Suprapubic skin (tissue), 4 donors: Measurements from ENCODE around the gene TBC1D3B. TPM values are rescaled to one million over a fixed set of nuclear protein-coding genes. Genes with fewer than 3 reads are reported as not detected.

Experiments used
- DNase-seq, 2 donors: peaks; one replicate each; pipeline ENCODE4 v3.0.0-alpha.2; 2019; ENCODE audit warnings: low spot score in 2 of 2
- H3K27ac ChIP-seq: fragments of 200-600 bp; sonication (generic); one replicate; pipeline ENCODE4 v1.5.1; 2019
- H3K27me3 ChIP-seq: fragments of 200-600 bp; sonication (generic); one replicate; pipeline ENCODE4 v1.5.1; 2019
- H3K36me3 ChIP-seq: fragments of 200-600 bp; sonication (generic); one replicate; pipeline ENCODE4 v1.5.1; 2019
- H3K4me1 ChIP-seq: fragments of 200-600 bp; sonication (generic); one replicate; pipeline ENCODE4 v1.5.1; 2019
- H3K4me3 ChIP-seq: fragments of 200-600 bp; sonication (generic); one replicate; pipeline ENCODE4 v1.5.1; 2019; ENCODE audit warnings: mild to moderate bottlenecking
- H3K9me3 ChIP-seq: fragments of 200-600 bp; sonication (generic); one replicate; pipeline ENCODE4 v1.5.1; 2019
- CTCF ChIP-seq, 2 donors: fragments of 200-600 bp in 1 of 2; fragments of 450-650 bp in 1 of 2; sonication (generic) in 1 of 2; IDR thresholded peaks; one replicate each; pipeline ENCODE4 v1.5.1; 2016 to 2019; ENCODE audit warnings: antibody characterized with exemption in 2 of 2, mild to moderate bottlenecking in 1 of 2, moderate library complexity in 1 of 2
- EP300 ChIP-seq: sonication (generic); formaldehyde crosslinking; IDR thresholded peaks from one replicate; pipeline ENCODE4 v1.6.1; 2017; ENCODE audit warnings: antibody characterized with exemption
- POLR2A ChIP-seq, 2 donors: fragments of 450-650 bp; IDR thresholded peaks; one replicate each; pipeline ENCODE4 v1.6.1; 2017; ENCODE audit warnings: antibody characterized with exemption in 2 of 2, mild to moderate bottlenecking in 2 of 2, moderate library complexity in 2 of 2
- POLR2AphosphoS5 ChIP-seq, 3 donors: sonication (generic); formaldehyde crosslinking; IDR thresholded peaks; one replicate each; pipeline ENCODE4 v1.6.1; 2017; ENCODE audit warnings: antibody characterized with exemption in 3 of 3
- WGBS: methylation state at CpG from one replicate; pipeline ENCODE4 v1.1.5; 2018; 5-methylcytosine and 5-hydroxymethylcytosine counted together
- total RNA-seq, 4 donors: library from RNA; depleted of rRNA; stranded (reverse); fragments of >200 nt; gene quantifications; one replicate each; pipeline ENCODE4 v1.1.0, GENCODE V29; 2016

The TBC1D3B gene
- total RNA-seq, 4 donors from 2014 or later: 6.1 to 28.3 (median 12.8) TPM

- Histone ChIP-seq H3K4me3 (no peak overlapping the region), H3K27ac (no peak overlapping the region), H3K27me3 (no peaks in the 10 kb centered on the region), H3K4me1 (no peaks in the 10 kb centered on the region), H3K9me3 (no peaks in the 10 kb centered on the region), H3K36me3 (no peaks in the 10 kb centered on the region)
- 89% methylated on average over 12 of the region's 12 CpGs for whole genome bisulfite sequencing
- DNase-seq: no peak
- TF ChIP-seq POLR2A (IDR thresholded peaks at IDR 0.05) (no peak), EP300 (no peak), CTCF (IDR thresholded peaks at IDR 0.05) (no peak), POLR2AphosphoS5 (IDR thresholded peaks at IDR 0.05) (no peak)
Observed at GRCh38 chr17:36118477-36119353, 57.7 kb downstream of the TBC1D3B start.

- TF ChIP-seq POLR2AphosphoS5 (IDR thresholded peaks at IDR 0.05) (no peak), POLR2A (IDR thresholded peaks at IDR 0.05) (no peak), EP300 (no peak), CTCF (IDR thresholded peaks at IDR 0.05) (no peak)
- H3K27me3 ChIP-seq: no peaks in the 10 kb centered on the region
- no peaks in the 10 kb centered on the region for H3K36me3 ChIP-seq
- DNase-seq: no peak
- WGBS: 39% methylated on average over 5 of the region's 5 CpGs
- H3K4me3 ChIP-seq: no peak overlapping the region
- H3K27ac ChIP-seq: no peak overlapping the region
- no peaks in the 10 kb centered on the region for H3K9me3 ChIP-seq
- no peaks in the 10 kb centered on the region for H3K4me1 ChIP-seq
Observed at GRCh38 chr17:36117505-36118382, 58.7 kb downstream of the TBC1D3B start.

Other genes starting within 250 kb of the TBC1D3B start
- gene RDM1, start 245.9 kb downstream of the TBC1D3B start, total RNA-seq: not detected
- not detected for gene LYZL6, start 232.9 kb downstream of the TBC1D3B start, total RNA-seq
- gene CCL16, start 195.1 kb downstream of the TBC1D3B start, total RNA-seq: not detected
- gene CCL14, start 189.9 kb downstream of the TBC1D3B start, total RNA-seq: 10 to 100 TPM in 3 of 4 donors, 1 to 10 TPM in 1; 5.7 to 22.9 (median 17.3) TPM
- not detected for gene CCL15, start 175.1 kb downstream of the TBC1D3B start, total RNA-seq
- gene CCL23, start 158.7 kb downstream of the TBC1D3B start, total RNA-seq: 10 to 100 TPM in 1 of 4 donors, not detected in 3; 11.5 TPM
- gene CCL18, start 112.4 kb downstream of the TBC1D3B start, total RNA-seq: 1 to 10 TPM in 1 of 4 donors, not detected in 3; 1.5 TPM
- under 1 TPM in 1 of 4 donors, not detected in 3; 0.79 TPM for gene CCL3, start 86.5 kb downstream of the TBC1D3B start, total RNA-seq
- under 1 TPM in 1 of 4 donors, not detected in 3; 0.97 TPM for gene CCL4, start 72.8 kb downstream of the TBC1D3B start, total RNA-seq
- not detected for gene CCL3L1, start 20.1 kb upstream of the TBC1D3B start, total RNA-seq
- gene CCL4L2, start 34.4 kb upstream of the TBC1D3B start, total RNA-seq: 1 to 10 TPM in 1 of 4 donors, not detected in 3; 1.5 TPM
- under 1 TPM in 1 of 4 donors, not detected in 3; 0.42 TPM for gene TBC1D3I, start 87.9 kb upstream of the TBC1D3B start, total RNA-seq
- gene TBC1D3G, start 147.2 kb upstream of the TBC1D3B start, total RNA-seq: 1 to 10 TPM in 1 of 4 donors, not detected in 3; 4.6 TPM
- not detected for gene TBC1D3H, start 211.8 kb upstream of the TBC1D3B start, total RNA-seq